ENCODE measurements around the gene SPATA33.
A peak's percentile ranks its signal among the peaks of the same experiment; 100 is the strongest.
"Not testable (repeated sequence)": the region's sequence is repeated elsewhere in the genome, so short reads cannot be mapped to it uniquely, and the experiment has no call there.

Gene SPATA33

DNA sequence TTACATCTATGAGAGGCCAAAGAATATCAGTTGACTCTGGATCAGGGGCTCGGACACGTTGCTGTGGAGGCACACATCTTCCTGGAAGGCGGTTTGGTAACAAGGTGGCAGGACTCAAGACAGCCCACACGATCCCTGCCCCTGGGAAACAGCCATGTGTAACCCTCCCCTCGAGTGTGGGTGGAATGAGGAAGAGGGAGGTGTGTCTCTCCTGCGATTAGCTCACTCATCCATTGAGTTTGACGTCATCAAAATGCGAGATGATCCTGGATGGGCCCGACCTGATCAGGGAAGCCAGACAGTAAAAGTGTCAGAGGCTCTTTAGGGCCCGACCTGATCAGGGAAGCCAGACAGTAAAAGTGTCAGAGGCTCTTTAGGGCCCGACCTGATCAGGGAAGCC is 6.6 kb downstream of the SPATA33 start:
- not testable (repeated sequence) for DNase-seq

DNA sequence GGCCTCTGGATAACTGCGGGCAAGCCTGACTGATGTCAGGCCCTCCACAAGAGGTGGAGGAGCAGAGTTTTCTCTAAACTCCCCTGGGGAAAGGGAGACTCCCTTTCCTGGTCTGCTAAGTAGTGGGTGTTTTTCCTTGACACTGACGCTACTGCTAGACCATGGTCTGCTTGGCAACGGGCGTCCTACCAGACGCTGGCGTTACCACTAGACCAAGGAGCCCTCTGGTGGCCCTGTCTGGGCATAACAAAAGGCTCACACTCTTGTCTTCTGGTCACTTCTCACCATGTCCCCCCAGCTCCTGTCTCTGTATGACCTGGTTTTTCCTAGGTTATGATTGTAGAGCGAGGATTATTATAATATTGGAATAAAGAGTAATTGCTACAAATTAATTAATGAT is 9.4 kb downstream of the SPATA33 start:
- DNase-seq = peak; percentile 20

DNA sequence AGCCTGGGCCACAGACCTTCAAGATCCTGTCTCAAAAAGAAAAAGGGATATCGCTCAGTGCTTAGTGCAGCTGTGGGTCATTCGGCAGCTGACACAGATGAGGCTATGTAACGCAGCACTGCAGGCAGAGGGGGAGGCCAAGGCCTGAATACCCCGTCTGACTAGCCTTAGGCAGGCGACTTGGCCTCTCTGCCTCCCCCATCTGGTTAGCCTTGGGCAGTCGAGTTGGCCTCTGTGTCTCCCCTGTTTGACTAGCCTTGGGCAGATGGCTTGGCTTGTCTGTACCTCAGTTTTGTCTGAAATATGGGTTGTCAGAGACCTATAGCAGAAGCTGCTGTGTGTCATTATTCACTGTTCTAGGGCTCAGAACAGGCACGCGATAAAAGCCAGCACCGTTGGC is 10.0 kb downstream of the SPATA33 start:
- DNase-seq = no peak

DNA sequence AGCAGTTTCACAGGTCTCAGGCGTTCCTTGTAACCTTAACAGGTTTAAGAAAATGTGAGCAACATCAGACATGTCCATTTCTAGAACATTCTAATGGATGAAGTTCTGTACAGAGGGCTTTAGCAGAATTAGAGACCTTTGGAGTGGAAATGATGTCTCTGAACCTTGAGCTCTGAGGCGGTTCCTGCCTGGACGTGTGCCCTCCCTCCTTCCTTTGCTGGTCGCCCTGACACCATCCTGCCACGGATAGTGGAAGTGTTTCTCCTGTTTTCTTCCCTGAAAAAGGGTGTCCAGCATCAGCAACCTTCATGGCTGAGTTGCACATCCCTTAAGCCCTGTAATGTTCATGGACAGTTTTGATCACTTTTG is 11.1 kb downstream of the SPATA33 start:
- no peak for DNase-seq

- DNase-seq = no peak
These were observed 12.1 kb downstream of the SPATA33 start for GRCh38 chr16:89669755-89670154.

- DNase-seq = no peak
These were observed 13.1 kb downstream of the SPATA33 start for GRCh38 chr16:89670496-89671431.

DNA sequence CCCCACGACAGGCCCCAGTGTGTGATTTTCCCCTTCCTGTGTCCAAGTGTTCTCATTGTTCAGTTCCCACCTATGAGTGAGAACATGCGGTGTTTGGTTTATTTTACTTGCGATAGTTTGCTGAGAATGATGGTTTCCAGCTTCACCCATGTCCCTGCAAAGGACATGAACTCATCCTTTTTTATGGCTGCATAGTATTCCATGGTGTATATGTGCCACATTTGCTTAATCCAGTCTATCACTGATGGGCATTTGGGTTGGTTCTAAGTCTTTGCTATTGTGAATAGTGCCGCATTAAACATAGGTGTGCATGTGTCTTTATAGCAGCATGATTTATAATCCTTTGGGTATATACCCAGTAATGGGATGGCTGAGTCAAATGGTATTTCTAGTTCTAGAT is 13.9 kb downstream of the SPATA33 start:
- not testable (repeated sequence) for DNase-seq

DNA sequence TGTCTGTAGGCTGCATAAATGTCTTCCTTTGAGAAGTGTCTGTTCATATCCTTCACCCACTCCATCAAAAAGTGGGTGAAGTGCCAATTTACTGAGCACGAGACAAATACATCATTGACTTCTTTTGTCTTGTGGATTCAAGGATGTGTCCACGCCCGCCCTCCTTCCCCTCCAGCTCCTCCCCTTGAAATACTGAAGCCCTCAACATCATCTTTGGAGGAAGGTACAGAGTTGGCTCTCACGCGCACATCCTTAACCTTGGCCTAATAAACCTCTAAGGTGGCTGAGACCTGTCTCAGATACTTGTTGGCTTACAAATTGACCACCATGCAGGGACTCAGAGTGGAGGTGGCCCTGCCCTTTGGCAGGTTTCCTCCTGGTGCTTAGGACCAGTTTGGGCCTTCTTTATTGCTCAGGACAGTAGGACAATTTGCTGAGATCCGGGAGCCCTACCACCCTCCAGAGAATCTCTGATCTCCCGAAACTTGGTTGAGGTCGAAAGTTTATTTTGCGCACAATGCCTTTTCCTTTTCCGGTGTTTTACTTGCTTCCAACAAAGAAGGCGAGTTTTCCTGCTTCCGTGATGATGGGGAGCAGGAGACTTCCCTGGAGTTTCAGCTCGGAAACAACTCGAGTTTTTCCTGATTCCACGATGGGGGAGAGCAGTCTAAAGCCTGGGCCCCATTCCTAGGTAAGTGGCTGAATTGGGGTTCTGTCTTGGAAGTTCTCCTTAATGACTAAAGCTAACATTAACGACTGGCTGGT is 14.7 kb downstream of the SPATA33 start:
- DNase-seq = no peak

DNA sequence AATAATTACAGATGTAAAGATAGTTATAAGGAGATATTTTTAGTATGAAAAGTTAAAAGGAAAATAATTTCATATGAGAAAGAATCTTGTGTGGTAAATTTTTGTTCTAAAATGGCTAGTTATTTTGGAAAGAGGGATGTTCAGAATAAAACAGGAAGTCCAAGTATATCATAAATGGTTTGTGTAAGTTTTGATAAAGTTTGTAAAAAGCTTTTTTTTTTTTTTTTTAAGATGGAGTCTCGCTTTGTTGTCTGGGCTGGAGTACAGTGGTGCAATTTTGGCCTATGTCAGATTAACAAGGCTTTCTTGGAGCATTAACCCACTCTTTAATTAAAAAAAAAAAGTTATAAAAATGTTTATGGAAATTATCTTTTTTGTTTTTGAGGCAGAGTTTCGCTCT is 20.6 kb downstream of the SPATA33 start:
- no peak for DNase-seq

GRCh38 chr16:89685916-89686315 is 28.3 kb downstream of the SPATA33 start:
- no peak for DNase-seq

GRCh38 chr16:89686520-89687091 is 29.0 kb downstream of the SPATA33 start, which contains the start of gene CDK10:
CDK10 (plus strand) TSS chr16:89686689; CDS start chr16:89686711, 22 bp downstream.
- peak; percentile 86 for DNase-seq

- peak; percentile 66 for DNase-seq
These were observed 29.7 kb downstream of the SPATA33 start for GRCh38 chr16:89687092-89687940.

DNA sequence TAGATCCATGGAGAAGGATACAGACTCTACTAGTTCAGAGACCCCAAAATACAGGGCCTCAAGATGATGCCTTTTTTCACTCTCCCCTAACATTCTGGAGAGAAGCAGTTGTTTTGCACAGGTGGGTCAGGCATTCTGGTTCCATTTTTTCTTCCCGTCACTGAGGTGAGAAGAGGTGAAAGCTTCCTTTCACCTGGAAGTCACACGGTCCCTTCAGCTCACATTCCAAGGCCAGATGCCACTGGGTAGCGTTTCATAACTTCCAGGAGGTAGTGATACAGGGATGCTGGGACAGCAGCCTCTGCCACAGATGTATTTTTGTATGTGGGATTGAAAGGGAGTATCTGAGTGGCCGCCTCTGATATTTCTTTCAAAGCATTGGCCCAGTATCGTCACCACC is 30.8 kb downstream of the SPATA33 start:
- no peak for DNase-seq

DNA sequence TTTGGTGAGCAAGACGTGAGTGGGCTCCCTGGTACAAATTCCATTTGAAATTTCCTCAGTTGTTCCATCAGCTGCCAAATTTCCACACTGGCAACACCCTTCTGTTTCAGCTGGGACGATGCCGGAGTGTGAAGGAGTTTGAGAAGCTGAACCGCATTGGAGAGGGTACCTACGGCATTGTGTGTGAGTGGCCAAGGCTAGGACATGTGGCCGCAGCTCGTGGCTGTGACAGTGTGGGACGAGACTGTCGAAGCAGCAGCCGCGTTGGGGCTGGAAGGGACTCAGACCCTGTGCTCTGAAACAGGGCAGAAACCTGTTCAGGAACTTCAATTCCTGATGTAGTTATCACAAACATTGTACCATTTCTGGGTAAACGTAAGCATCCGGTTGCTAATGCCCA is 31.5 kb downstream of the SPATA33 start:
- no peak for DNase-seq

GRCh38 chr16:89689621-89690020 is 32.0 kb downstream of the SPATA33 start:
- not testable (repeated sequence) for DNase-seq

DNA sequence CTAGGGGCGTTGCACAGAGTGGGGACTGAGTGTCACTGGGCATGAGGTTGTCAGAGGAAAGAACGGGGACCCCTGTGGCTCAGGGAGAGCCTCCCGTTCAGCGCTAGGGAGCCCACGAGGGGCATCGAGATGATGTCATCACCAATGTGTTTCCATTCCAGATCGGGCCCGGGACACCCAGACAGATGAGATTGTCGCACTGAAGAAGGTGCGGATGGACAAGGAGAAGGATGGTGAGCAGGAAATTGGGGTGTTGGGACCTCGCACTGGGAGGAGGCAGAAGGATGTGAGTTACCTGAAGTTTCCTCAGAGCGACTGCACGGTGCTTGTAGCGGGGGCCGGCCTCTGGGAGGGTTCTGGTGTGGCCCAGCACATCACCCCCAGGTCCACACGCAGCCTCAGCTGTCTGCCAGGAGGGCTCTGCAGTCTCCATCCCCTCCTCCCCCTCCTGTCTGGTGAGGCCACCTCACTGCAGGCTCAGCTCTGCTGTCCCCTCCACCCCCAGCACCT is 32.8 kb downstream of the SPATA33 start:
- DNase-seq = no peak

DNA sequence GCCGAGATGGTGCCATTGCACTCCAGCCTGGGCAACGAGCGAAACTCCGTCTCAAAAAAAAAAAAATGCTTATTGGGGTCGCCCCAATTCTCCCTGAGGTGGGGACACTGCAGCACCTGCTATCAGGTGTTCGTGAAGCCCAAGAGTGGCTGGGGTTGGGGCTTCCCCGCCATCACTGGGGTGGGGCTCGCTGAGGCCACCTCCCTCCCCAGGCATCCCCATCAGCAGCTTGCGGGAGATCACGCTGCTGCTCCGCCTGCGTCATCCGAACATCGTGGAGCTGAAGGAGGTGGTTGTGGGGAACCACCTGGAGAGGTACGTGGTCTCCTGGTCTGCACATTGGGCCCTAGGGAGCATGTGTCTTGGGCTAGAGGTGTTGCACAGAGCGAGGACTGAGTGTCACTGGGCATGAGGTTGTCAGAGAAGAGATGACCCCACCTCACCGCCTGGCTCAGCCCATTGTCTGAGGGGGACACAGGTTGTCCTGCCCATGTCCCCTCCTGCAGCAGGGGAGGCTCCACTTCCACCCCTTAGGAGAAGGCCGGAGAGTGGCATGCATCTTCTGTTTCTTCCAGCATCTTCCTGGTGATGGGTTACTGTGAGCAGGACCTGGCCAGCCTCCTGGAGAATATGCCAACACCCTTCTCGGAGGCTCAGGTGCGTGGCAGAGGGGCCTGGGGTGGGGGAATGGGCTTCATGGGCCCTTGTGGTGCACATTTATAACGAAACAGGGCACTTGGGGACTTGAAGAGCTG is 33.8 kb downstream of the SPATA33 start:
- DNase-seq = no peak

DNA sequence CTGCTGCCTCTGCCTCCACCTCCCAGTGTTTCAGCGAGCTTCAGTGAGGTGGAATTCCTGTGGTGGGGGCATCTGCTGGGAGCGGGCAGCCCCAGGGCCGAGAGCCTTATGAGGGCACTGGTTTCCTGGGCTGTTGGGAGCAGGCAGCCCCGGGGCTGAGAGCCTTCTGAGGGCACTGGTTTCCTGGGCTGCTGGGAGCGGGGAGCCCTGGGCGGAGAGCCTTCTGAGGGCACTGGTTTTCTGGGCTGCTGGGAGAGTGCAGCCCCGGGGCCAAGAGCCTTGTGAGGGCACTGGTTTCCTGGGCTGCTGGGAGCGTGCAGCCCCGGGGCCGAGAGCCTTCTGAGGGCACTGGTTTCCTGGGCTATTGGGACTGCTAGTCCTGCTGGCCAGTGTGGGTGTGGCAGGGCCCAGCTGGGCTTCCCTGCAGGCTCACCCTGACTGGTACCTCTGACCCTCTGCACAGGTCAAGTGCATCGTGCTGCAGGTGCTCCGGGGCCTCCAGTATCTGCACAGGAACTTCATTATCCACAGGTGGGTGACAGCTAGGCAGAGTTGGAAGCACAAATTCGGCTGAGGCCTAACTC is 34.4 kb downstream of the SPATA33 start:
- DNase-seq = no peak

GRCh38 chr16:89693289-89693731 is 35.7 kb downstream of the SPATA33 start:
- no peak for DNase-seq

- no peak for DNase-seq
These were observed 36.5 kb downstream of the SPATA33 start for GRCh38 chr16:89693931-89694783.
